Lung (tissue), 12 donors: Measurements from ENCODE around the gene H1-8. TPM values are rescaled to one million over a fixed set of nuclear protein-coding genes. Genes with fewer than 3 reads are reported as not detected.

ENCODE experiments used
- ATAC-seq: fragments of 200-7000 bp; cut with Tn5 transposase; one replicate; pipeline ENCODE4 v1.9.1; 2020; ENCODE audit warnings: moderate number of reproducible peaks; ENCODE audit not compliant: insufficient read depth, low FRiP score
- DNase-seq, 3 donors: peaks; one replicate each; pipeline ENCODE4 v3.0.0-alpha.2; 2013 to 2017
- H3K27ac ChIP-seq, 2 donors: one replicate each; pipeline ENCODE4 v1.5.1; 2013; ENCODE audit warnings: mild to moderate bottlenecking in 2 of 2, moderate library complexity in 2 of 2, control low read depth in 1 of 2, inconsistent platforms in 1 of 2, low read depth in 1 of 2, low read length in 1 of 2
- H3K27me3 ChIP-seq, 3 donors: one replicate each; pipeline ENCODE4 v1.5.1; 2013; ENCODE audit warnings: low read length in 2 of 3; ENCODE audit not compliant: control insufficient read depth in 3 of 3, insufficient read depth in 3 of 3
- H3K36me3 ChIP-seq, 4 donors: one replicate each; pipeline ENCODE4 v1.5.1; 2013; ENCODE audit warnings: low read length in 4 of 4, mild to moderate bottlenecking in 1 of 4, moderate library complexity in 1 of 4; ENCODE audit not compliant: control insufficient read depth in 4 of 4, insufficient read depth in 4 of 4
- H3K4me1 ChIP-seq, 5 donors: one replicate each; pipeline ENCODE4 v1.5.1; 2013; ENCODE audit warnings: low read length in 5 of 5, mild to moderate bottlenecking in 2 of 5, moderate library complexity in 1 of 5; ENCODE audit not compliant: control insufficient read depth in 5 of 5, insufficient read depth in 5 of 5
- H3K4me3 ChIP-seq: one replicate; pipeline ENCODE4 v1.5.1; 2013; ENCODE audit warnings: mild to moderate bottlenecking, control low read depth, moderate library complexity
- H3K9ac ChIP-seq, 2 donors: one replicate each; pipeline ENCODE4 v1.5.1; 2013; ENCODE audit warnings: low read length in 2 of 2, control low read depth in 1 of 2; ENCODE audit not compliant: insufficient read depth in 1 of 2
- H3K9me3 ChIP-seq, 4 donors: one replicate each; pipeline ENCODE4 v1.5.1; 2013; ENCODE audit warnings: low read length in 3 of 4, mild to moderate bottlenecking in 1 of 4, moderate library complexity in 1 of 4; ENCODE audit not compliant: control insufficient read depth in 4 of 4, insufficient read depth in 3 of 4
- CTCF ChIP-seq: IDR thresholded peaks from 2 replicates; pipeline ENCODE4 v1.5.1; 2012; ENCODE audit warnings: mild to moderate bottlenecking; ENCODE audit errors: control extremely low read depth, extremely low read depth
- WGBS, 2 donors: extraction: QIAGEN DNeasy Blood & Tissue Kit; methylation state at CpG; one replicate each; pipeline ENCODE4 v1.1.7; 2013; 5-methylcytosine and 5-hydroxymethylcytosine counted together
- polyA plus RNA-seq, 2 donors: library from polyadenylated mRNA; stranded (reverse); fragments of 200-250 nt; gene quantifications; one replicate each; pipeline ENCODE4 v1.2.1, GENCODE V29; 2013
- total RNA-seq, 2 donors: library from RNA; depleted of rRNA in 1 of 2; stranded (reverse); fragments of >200 nt in 1 of 2; gene quantifications; one replicate each; pipeline ENCODE4 v1.2.1, GENCODE V29; 2014 to 2021
- donor health status: control.
- donor health status: control.
- donor health status: Bipolar disorder and iron deficiency.
- donor health status: healthy.
- donor health status: DM: yes; HTN: yes; CAD: no.

Gene H1-8
- total and polyA plus RNA-seq, 4 donors = not detected

GRCh38 chr3:129547241-129547640, 4.3 kb downstream of the H1-8 start:
- TF ChIP-seq CTCF = no peak
- Histone ChIP-seq H3K36me3 (no peaks in the 10 kb centered on the region), H3K27me3 (no peaks in the 10 kb centered on the region), H3K27ac (no peak overlapping the region), H3K9ac (no peak overlapping the region), H3K9me3 (no peaks in the 10 kb centered on the region), H3K4me3 (no peak overlapping the region), H3K4me1 (no peaks in the 10 kb centered on the region)
- ATAC-seq (no peak), DNase-seq (no peak)
- 87 to 95% methylated on average over 23 to 24 of the region's 24 CpGs for WGBS, 2 donors

DNA sequence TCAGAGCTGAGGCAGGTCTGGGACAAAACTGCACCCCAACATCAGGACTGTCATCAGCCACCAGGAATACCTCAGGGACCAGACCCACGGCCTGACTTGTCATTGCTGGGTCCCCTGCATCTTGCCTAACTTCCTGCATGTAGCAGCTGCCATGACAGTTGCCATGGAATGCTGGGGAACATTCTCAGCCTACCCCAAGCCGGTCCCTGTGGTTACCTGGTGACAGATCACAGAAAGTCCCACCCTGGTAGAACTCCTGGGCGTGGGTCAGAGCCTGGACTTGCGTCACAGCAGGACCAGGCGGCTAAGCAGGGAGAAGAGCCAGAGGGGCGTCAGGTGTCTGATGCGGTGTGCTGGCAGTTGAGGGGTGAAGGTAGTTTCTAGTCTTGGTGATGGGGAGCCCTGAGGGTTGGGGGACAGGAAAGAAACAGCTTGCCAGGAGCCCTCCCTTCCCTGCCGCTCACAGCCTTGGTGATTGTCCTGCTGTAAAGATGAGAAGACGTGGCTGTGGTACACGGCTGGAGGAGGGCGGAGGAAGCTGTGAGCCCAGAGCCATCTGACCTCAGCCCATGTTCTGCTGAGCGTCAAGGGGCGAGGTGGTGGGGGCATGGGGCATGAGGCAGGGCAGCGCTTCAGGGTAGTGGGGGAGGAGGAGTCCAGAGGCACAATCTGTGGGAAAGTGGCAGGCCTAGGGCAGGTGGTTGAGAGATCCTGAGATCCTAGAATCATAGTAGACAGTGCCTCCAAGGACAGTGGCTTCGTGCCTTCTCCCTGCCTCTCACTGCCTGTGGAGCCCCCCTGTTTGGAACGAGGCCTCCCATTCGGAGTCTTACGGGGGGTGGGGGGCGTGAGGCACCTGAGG, 5.4 kb downstream of the H1-8 start:
- Histone ChIP-seq H3K36me3 (no peaks in the 10 kb centered on the region), H3K4me1 (peaks cover 0 to 7% (median 3%) of the 10 kb centered on the region in 5 donors), H3K27ac (no peak overlapping the region), H3K27me3 (no peaks in the 10 kb centered on the region), H3K4me3 (no peak overlapping the region), H3K9ac (no peak overlapping the region), H3K9me3 (no peaks in the 10 kb centered on the region)
- TF ChIP-seq CTCF = no peak
- no peak for DNase-seq
- WGBS, 2 donors = 74 to 89% methylated on average over 19 of the region's 19 CpGs
- no peak for ATAC-seq

DNA sequence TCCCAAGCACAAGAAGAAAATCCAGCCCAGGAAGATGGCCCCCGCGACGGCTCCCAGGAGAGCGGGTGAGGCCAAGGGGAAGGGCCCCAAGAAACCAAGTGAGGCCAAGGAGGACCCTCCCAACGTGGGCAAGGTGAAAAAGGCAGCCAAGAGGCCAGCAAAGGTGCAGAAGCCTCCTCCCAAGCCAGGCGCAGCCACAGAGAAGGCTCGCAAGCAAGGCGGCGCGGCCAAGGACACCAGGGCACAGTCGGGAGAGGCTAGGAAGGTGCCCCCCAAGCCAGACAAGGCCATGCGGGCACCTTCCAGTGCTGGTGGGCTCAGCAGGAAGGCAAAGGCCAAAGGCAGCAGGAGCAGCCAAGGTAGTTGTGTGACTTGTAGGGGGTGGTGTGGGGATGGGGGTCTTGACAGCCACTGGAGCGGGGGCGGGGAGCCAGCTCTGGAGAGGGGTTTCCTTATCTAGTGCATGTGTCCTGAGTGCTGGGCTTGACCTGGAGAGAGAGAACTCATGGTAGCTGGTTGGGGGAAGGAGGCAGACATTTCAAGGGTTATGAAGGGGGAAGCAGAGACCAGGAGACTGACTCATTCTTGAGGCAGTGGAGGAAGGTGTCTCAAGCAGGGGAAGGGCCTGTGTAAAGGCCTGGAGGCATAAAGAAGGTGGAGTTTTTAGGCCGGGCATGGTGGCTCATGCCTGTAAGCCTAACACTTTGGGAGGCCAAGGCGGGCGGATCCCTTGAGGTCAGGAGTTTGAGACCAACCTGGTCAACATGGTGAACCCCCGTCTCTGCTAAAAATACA, 6.2 kb downstream of the H1-8 start:
- no peaks in the 10 kb centered on the region for H3K9me3 ChIP-seq
- no peak for DNase-seq
- H3K4me3 ChIP-seq = no peak overlapping the region
- no peaks in the 10 kb centered on the region for H3K27me3 ChIP-seq
- no peak for ATAC-seq
- H3K36me3 ChIP-seq = no peaks in the 10 kb centered on the region
- no peak overlapping the region for H3K27ac ChIP-seq
- peaks cover 0 to 15% (median 3%) of the 10 kb centered on the region in 5 donors for H3K4me1 ChIP-seq
- no peak overlapping the region for H3K9ac ChIP-seq
- 92 to 93% methylated on average over 18 of the region's 18 CpGs for whole genome bisulfite sequencing, 2 donors
- no peak for TF ChIP-seq CTCF
